GM19324 (cell line): ENCODE measurements around the gene ATP11B.
"Not testable (repeated sequence)": the region's sequence is repeated elsewhere in the genome, so short reads cannot be mapped to it uniquely, and the experiment has no call there.

ENCODE experiments used
- ATAC-seq: cut with Tn5 transposase; IDR thresholded peaks from one replicate; pipeline ENCODE4 v1.9.1; 2021; ENCODE audit warnings: mild to moderate bottlenecking, moderate library complexity; ENCODE audit not compliant: unreplicated experiment, low FRiP score

The ATP11B gene

DNA sequence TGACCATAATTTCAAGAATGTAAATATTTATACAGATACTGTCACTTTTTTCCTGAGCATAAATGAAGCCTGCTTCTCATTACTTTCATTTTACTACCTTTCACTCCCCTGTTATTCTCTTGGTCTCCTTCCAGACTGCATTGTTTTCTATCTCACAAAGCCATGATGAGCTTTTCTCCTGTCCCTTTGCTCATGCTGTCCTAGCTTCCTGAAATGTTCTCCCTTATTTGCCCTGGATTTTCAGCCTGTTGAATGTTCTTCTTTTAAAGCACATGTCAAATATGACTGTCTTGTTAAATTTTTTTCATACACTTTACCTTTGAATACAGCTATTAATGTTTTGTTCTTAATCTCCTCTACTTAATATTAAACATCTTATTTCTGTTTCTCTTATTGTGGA lies 31.7 kb downstream of the ATP11B start:
- no peak for ATAC-seq

GRCh38 chr3:182829761-182830405 lies 36.6 kb downstream of the ATP11B start:
- no peak for ATAC-seq

- no peak for ATAC-seq
Observed at GRCh38 chr3:182837855-182838454, 44.7 kb downstream of the ATP11B start.

DNA sequence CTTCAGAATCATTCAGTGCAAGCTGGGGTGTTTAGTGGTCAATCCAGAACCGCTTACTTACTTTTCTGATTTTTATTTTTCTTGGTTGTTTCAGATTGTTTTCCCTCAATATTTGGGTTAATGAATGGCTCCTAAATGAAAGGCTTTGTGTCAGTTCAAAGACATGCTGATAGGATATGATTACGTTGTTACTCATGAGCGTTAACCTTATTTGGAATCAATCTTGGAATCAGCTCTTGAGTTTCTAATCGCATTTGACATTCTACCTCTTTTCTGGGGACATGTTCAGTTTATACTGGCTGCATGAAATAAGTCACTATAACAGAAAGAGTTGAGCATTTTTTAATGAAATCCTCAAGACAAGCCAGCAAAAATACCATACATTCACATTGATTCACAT lies 50.2 kb downstream of the ATP11B start:
- no peak for ATAC-seq

GRCh38 chr3:182848906-182849305 lies 55.6 kb downstream of the ATP11B start:
- no peak for ATAC-seq

DNA sequence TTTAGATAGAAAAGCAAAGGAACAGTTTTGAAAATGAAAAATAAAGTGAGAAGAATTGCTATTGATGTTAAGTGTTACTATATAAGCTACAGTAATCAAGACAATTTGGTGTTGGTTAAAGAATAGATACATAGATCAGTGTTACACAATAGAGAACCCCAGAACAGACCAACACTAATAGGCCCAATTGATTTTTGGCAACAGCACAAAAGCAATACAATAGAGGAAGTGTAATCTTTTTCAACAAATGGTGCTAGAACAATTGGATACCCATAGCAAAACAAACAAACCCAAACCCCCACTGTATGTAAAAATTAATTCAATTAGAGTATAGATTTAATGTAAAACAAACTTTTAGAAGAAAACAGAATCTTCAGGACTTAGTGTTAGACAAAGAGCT lies 61.8 kb downstream of the ATP11B start:
- no peak for ATAC-seq

GRCh38 chr3:182861348-182861747 lies 68.0 kb downstream of the ATP11B start:
- no peak for ATAC-seq

DNA sequence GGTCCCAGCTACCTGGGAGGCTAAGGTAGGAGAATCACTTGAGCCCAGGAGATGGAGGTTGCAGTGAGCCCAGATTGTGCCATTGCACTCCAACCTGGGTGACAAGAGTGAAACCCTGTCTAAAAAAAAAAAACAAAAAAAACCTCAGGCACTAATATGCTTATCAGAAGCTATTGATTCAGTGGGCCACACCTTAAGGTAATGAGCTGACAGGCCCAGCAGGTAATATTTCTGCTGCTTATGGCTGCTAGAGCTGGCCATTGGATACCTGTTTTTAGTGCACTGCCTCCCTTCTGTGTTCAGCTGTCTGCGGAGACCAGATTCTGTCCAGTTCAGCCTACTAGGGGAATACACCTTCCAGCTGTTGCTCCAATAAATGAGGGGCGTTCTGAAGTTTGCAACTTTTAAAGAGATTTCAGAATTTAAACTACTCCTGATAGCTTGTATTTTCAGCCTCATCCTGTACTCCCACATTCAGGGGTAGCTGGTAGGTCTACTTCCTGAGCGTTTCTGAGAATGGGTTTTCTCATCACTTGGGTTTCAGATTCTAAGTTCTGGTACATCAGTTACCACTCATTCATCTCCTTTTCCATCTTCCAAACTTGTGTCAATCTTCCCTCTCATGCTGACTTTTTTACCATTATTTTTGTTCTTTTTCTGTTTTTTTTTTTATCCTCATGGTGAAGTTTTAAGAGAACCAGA lies 69.0 kb downstream of the ATP11B start:
- no peak for ATAC-seq

DNA sequence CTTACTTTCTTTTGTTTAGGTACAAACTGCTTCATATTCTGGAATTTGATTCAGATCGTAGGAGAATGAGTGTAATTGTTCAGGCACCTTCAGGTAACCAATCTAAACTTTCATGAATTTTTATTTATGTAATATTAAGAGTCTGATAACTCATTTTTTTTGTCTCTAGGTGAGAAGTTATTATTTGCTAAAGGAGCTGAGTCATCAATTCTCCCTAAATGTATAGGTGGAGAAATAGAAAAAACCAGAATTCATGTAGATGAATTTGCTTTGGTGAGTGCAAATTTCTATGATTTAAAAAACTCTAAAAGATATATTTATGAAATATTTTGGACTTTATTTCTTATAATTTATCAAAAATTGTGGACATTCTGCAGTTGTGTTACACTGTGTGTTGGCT lies 75.8 kb downstream of the ATP11B start:
- ATAC-seq: no peak

- ATAC-seq: not testable (repeated sequence)
Observed at GRCh38 chr3:182870917-182871316, 77.6 kb downstream of the ATP11B start.

GRCh38 chr3:182879031-182879611 lies 85.8 kb downstream of the ATP11B start:
- ATAC-seq: no peak

- no peak for ATAC-seq
Observed at GRCh38 chr3:182886497-182886896, 93.2 kb downstream of the ATP11B start.

DNA sequence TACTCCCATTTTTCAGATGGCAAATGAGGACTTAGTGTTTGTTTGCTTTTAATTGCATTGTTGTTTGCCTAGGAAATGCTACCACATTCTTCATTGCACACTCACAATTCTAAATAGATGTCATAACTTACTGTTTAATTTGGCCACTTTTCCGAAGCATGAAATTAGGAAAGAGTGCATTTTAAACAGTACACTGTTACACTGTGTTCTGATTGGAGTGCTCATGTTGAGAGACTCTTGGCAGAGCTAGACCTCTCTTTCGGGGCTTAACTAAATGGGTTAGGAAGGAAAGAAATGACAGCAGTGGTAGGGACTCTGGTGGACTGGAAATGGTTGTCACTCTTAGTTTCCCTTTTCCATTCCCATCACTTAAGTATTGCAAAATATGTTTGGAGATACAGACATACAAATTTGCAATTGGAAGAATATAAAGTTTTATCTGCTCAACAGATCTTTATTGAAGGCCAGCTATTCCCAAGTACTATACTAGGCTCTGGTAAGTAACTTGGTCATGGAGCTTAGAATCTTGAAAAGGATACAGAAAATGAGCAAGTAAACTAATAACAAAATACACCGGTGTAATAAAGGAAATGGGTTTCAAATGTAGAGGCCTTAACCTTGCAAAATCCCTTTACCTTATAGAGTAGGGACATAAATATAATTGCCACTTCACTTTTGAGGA lies 96.8 kb downstream of the ATP11B start:
- no peak for ATAC-seq

DNA sequence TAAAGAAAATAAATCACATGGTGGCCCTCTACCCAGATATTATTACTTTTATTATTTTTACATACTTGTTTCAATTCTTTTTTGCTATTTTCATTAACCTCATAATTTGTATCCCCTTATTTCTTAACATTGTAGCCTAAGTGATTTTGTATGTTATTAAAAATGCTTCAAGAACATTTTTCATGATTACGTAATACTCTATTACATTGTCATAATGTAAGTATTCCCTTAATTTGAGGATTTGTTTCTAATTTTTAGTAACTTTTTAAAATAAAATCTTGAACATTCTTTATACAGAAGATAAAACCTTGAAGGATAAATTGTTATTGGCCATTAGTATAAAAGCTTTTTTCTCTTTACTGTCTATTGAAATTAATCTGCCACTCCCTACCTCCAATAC lies 98.1 kb downstream of the ATP11B start:
- ATAC-seq: no peak

- ATAC-seq: no peak
Observed at GRCh38 chr3:182892226-182892625, 98.9 kb downstream of the ATP11B start.

DNA sequence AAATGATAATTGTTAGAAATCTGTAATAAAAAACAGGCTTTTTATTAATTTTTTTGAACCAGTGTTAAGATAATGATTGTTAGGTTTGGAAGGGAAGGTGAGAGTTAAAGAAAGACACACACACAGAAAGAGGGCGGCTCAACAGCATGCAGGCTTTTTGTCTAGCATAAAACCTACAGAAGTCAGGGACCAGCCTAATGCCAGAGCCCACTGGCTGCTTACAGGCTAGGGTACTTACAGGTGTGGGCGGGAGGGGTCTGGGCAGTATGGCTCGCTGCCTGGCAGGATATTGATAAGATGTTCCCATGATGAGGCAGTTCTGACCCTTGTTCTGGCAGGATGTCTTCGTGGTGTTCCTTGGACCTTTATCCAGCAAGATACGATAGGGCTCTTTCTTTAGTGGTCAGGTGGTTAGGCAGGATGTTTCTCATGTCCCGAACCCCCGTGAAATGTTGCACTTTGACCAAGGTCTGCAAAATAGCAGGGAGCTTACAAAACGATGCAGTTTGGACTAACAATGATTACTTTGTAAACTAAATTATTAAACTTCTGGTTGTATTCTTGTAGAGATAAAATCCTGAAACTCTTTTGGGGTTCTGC lies 102.3 kb downstream of the ATP11B start:
- no peak for ATAC-seq

DNA sequence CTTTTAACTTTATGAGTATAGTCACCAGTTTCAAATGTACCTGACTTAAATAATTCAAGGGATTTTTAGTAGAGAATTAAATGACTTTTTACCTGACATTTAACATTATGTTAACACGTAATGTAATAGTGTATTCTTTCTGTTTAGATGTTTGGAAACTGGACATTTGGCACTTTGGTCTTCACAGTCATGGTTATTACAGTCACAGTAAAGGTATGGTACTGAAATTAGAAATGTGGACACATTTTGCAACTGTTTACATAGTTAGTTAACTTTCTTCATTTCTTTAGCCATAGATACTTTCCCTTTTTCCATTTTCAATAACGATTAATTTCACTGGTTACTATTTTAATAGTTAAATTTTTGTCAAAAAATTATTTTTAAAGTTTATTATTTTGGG lies 103.2 kb downstream of the ATP11B start:
- no peak for ATAC-seq

DNA sequence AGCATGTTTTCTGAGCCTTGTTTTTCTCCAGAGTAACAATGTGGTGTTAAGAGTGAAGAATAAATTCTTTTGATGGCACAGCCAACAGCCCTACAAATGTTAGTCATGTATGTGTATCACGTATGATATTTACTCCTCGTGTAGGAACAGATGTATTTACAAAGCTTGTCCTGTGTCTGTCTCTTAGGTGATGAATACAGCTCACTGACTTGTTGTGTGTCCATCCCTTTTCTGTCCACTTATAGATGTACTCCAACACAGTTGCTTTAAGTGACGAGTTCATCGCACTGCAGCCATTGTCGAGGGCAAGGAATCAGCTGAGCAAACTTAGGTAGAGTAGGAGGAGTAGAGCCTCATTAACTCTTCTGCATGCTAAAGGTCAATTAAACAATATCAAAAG lies 108.9 kb downstream of the ATP11B start:
- no peak for ATAC-seq

DNA sequence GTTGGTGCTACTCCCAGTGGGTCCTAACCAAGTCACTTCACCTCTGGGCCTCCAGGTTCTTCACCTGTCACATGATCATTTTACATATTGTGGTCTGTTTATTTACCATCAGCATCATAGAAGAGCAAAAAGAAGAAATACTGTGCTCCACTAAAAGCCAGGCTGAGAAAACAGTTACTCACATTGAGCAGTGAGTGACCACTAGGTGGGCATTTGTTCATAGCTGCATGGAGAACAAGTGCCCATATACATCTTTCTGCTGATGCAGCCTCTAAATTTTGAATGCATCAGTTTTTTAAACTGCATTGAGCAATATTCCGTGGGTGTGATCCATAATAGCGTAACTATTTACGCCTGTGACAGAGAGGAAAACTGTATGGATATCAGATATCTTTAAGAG lies 110.9 kb downstream of the ATP11B start:
- ATAC-seq: no peak

GRCh38 chr3:182905623-182906022 lies 112.3 kb downstream of the ATP11B start:
- ATAC-seq: no peak

DNA sequence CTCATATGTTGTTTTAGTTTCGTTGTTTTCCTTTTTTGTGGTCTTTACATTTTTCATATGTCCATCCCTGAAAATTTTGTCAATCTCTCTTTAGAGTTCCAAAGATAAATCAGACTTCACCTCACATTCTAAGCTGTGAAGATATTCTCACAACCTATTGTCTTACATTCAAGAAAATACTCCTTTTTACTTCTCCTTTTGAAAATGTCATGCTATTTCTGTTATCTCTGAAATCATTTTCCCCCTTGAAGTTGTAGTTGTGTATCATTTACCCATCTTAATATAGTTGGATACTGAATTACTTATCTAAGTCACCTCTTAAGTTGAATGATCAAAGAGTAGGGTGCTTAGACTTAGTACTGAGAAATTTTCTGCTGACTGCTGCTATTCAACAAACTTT lies 112.7 kb downstream of the ATP11B start:
- no peak for ATAC-seq
